Measurements from ENCODE around the gene FRMD6.

Gene FRMD6

GRCh38 chr14:51653079-51653774 lies 1.5 kb downstream of the FRMD6 start:
- Histone ChIP-seq H3K4me3 (ENCODE audit: low read length) (peak overlapping the region; percentile 98), H3K4me1 (ENCODE audit: control insufficient read depth, insufficient read depth, low read length) (peaks cover 47% of the 10 kb centered on the region), H3K36me3 (ENCODE audit: control insufficient read depth, insufficient read depth, low read length, severe bottlenecking) (no peaks in the 10 kb centered on the region), H3K9ac (ENCODE audit: low read length) (peak overlapping the region; percentile 99), H3K9me3 (ENCODE audit: control insufficient read depth, low read length) (no peaks in the 10 kb centered on the region), H3K27me3 (replicated peaks; ENCODE audit: control insufficient read depth, insufficient read depth, low read length) (no peaks in the 10 kb centered on the region)
- DNase-seq (ENCODE audit: low read depth) = peak; percentile 78

- peak overlapping the region; percentile 99 for H3K9ac ChIP-seq (ENCODE audit: low read length)
- no peaks in the 10 kb centered on the region for H3K9me3 ChIP-seq (ENCODE audit: control insufficient read depth, low read length)
- no peaks in the 10 kb centered on the region for H3K27me3 ChIP-seq (replicated peaks; ENCODE audit: control insufficient read depth, insufficient read depth, low read length)
- H3K4me3 ChIP-seq (ENCODE audit: low read length) = peak overlapping the region; percentile 98
- DNase-seq (ENCODE audit: low read depth) = peak; percentile 39
- peaks cover 47% of the 10 kb centered on the region for H3K4me1 ChIP-seq (ENCODE audit: control insufficient read depth, insufficient read depth, low read length)
- H3K36me3 ChIP-seq (ENCODE audit: control insufficient read depth, insufficient read depth, low read length, severe bottlenecking) = no peaks in the 10 kb centered on the region
Measured at GRCh38 chr14:51653775-51654532, 2.2 kb downstream of the FRMD6 start.

GRCh38 chr14:51654533-51654845 lies 2.8 kb downstream of the FRMD6 start:
- H3K9ac ChIP-seq (ENCODE audit: low read length) = peak overlapping the region; percentile 99
- peak overlapping the region; percentile 98 for H3K4me3 ChIP-seq (ENCODE audit: low read length)
- H3K27me3 ChIP-seq (replicated peaks; ENCODE audit: control insufficient read depth, insufficient read depth, low read length) = no peaks in the 10 kb centered on the region
- H3K4me1 ChIP-seq (ENCODE audit: control insufficient read depth, insufficient read depth, low read length) = peaks cover 47% of the 10 kb centered on the region
- no peaks in the 10 kb centered on the region for H3K36me3 ChIP-seq (ENCODE audit: control insufficient read depth, insufficient read depth, low read length, severe bottlenecking)
- DNase-seq (ENCODE audit: low read depth) = peak; percentile 63
- no peaks in the 10 kb centered on the region for H3K9me3 ChIP-seq (ENCODE audit: control insufficient read depth, low read length)

GRCh38 chr14:51657762-51658161 lies 6.1 kb downstream of the FRMD6 start:
- no peaks in the 10 kb centered on the region for H3K9me3 ChIP-seq (ENCODE audit: control insufficient read depth, low read length)
- H3K9ac ChIP-seq (ENCODE audit: low read length) = no peak overlapping the region
- peaks cover 2% of the 10 kb centered on the region for H3K36me3 ChIP-seq (ENCODE audit: control insufficient read depth, insufficient read depth, low read length, severe bottlenecking)
- no peaks in the 10 kb centered on the region for H3K27me3 ChIP-seq (replicated peaks; ENCODE audit: control insufficient read depth, insufficient read depth, low read length)
- DNase-seq (ENCODE audit: low read depth) = no peak
- no peak overlapping the region for H3K4me3 ChIP-seq (ENCODE audit: low read length)
- peaks cover 65% of the 10 kb centered on the region for H3K4me1 ChIP-seq (ENCODE audit: control insufficient read depth, insufficient read depth, low read length)

GRCh38 chr14:51658441-51659173 lies 6.9 kb downstream of the FRMD6 start:
- Histone ChIP-seq H3K9me3 (ENCODE audit: control insufficient read depth, low read length) (no peaks in the 10 kb centered on the region), H3K36me3 (ENCODE audit: control insufficient read depth, insufficient read depth, low read length, severe bottlenecking) (peaks cover 6% of the 10 kb centered on the region), H3K27me3 (replicated peaks; ENCODE audit: control insufficient read depth, insufficient read depth, low read length) (no peaks in the 10 kb centered on the region), H3K4me3 (ENCODE audit: low read length) (no peak overlapping the region), H3K9ac (ENCODE audit: low read length) (no peak overlapping the region), H3K4me1 (ENCODE audit: control insufficient read depth, insufficient read depth, low read length) (peaks cover 65% of the 10 kb centered on the region)
- no peak for DNase-seq (ENCODE audit: low read depth)

GRCh38 chr14:51660741-51661140 lies 9.0 kb downstream of the FRMD6 start:
- Histone ChIP-seq H3K36me3 (ENCODE audit: control insufficient read depth, insufficient read depth, low read length, severe bottlenecking) (peaks cover 8% of the 10 kb centered on the region), H3K27me3 (replicated peaks; ENCODE audit: control insufficient read depth, insufficient read depth, low read length) (no peaks in the 10 kb centered on the region), H3K9ac (ENCODE audit: low read length) (no peak overlapping the region), H3K4me3 (ENCODE audit: low read length) (no peak overlapping the region), H3K9me3 (ENCODE audit: control insufficient read depth, low read length) (no peaks in the 10 kb centered on the region), H3K4me1 (ENCODE audit: control insufficient read depth, insufficient read depth, low read length) (peaks cover 61% of the 10 kb centered on the region)
- no peak for DNase-seq (ENCODE audit: low read depth)

- DNase-seq (ENCODE audit: low read depth) = no peak
- peaks cover 57% of the 10 kb centered on the region for H3K4me1 ChIP-seq (ENCODE audit: control insufficient read depth, insufficient read depth, low read length)
- peaks cover 11% of the 10 kb centered on the region for H3K36me3 ChIP-seq (ENCODE audit: control insufficient read depth, insufficient read depth, low read length, severe bottlenecking)
- no peaks in the 10 kb centered on the region for H3K9me3 ChIP-seq (ENCODE audit: control insufficient read depth, low read length)
- H3K27me3 ChIP-seq (replicated peaks; ENCODE audit: control insufficient read depth, insufficient read depth, low read length) = no peaks in the 10 kb centered on the region
- no peak overlapping the region for H3K9ac ChIP-seq (ENCODE audit: low read length)
- no peak overlapping the region for H3K4me3 ChIP-seq (ENCODE audit: low read length)
Measured at GRCh38 chr14:51661504-51661903, 9.8 kb downstream of the FRMD6 start.

GRCh38 chr14:51663783-51664326 lies 12.1 kb downstream of the FRMD6 start:
- H3K9ac ChIP-seq (ENCODE audit: low read length) = no peak overlapping the region
- H3K4me1 ChIP-seq (ENCODE audit: control insufficient read depth, insufficient read depth, low read length) = peaks cover 47% of the 10 kb centered on the region
- H3K4me3 ChIP-seq (ENCODE audit: low read length) = no peak overlapping the region
- no peaks in the 10 kb centered on the region for H3K27me3 ChIP-seq (replicated peaks; ENCODE audit: control insufficient read depth, insufficient read depth, low read length)
- peaks cover 11% of the 10 kb centered on the region for H3K36me3 ChIP-seq (ENCODE audit: control insufficient read depth, insufficient read depth, low read length, severe bottlenecking)
- no peak for DNase-seq (ENCODE audit: low read depth)
- no peaks in the 10 kb centered on the region for H3K9me3 ChIP-seq (ENCODE audit: control insufficient read depth, low read length)

GRCh38 chr14:51666070-51666469 lies 14.4 kb downstream of the FRMD6 start:
- peaks cover 11% of the 10 kb centered on the region for H3K36me3 ChIP-seq (ENCODE audit: control insufficient read depth, insufficient read depth, low read length, severe bottlenecking)
- DNase-seq (ENCODE audit: low read depth) = no peak
- no peak overlapping the region for H3K4me3 ChIP-seq (ENCODE audit: low read length)
- no peaks in the 10 kb centered on the region for H3K9me3 ChIP-seq (ENCODE audit: control insufficient read depth, low read length)
- peaks cover 27% of the 10 kb centered on the region for H3K4me1 ChIP-seq (ENCODE audit: control insufficient read depth, insufficient read depth, low read length)
- H3K27me3 ChIP-seq (replicated peaks; ENCODE audit: control insufficient read depth, insufficient read depth, low read length) = no peaks in the 10 kb centered on the region
- H3K9ac ChIP-seq (ENCODE audit: low read length) = no peak overlapping the region

GRCh38 chr14:51666826-51667225 lies 15.1 kb downstream of the FRMD6 start:
- Histone ChIP-seq H3K36me3 (ENCODE audit: control insufficient read depth, insufficient read depth, low read length, severe bottlenecking) (peaks cover 11% of the 10 kb centered on the region), H3K27me3 (replicated peaks; ENCODE audit: control insufficient read depth, insufficient read depth, low read length) (no peaks in the 10 kb centered on the region), H3K9me3 (ENCODE audit: control insufficient read depth, low read length) (no peaks in the 10 kb centered on the region), H3K4me1 (ENCODE audit: control insufficient read depth, insufficient read depth, low read length) (peaks cover 27% of the 10 kb centered on the region), H3K9ac (ENCODE audit: low read length) (no peak overlapping the region), H3K4me3 (ENCODE audit: low read length) (no peak overlapping the region)
- no peak for DNase-seq (ENCODE audit: low read depth)

GRCh38 chr14:51668870-51669269 lies 17.2 kb downstream of the FRMD6 start:
- peaks cover 5% of the 10 kb centered on the region for H3K36me3 ChIP-seq (ENCODE audit: control insufficient read depth, insufficient read depth, low read length, severe bottlenecking)
- peaks cover 33% of the 10 kb centered on the region for H3K4me1 ChIP-seq (ENCODE audit: control insufficient read depth, insufficient read depth, low read length)
- H3K27me3 ChIP-seq (replicated peaks; ENCODE audit: control insufficient read depth, insufficient read depth, low read length) = no peaks in the 10 kb centered on the region
- no peaks in the 10 kb centered on the region for H3K9me3 ChIP-seq (ENCODE audit: control insufficient read depth, low read length)
- H3K4me3 ChIP-seq (ENCODE audit: low read length) = no peak overlapping the region
- peak; percentile 83 for DNase-seq (ENCODE audit: low read depth)
- no peak overlapping the region for H3K9ac ChIP-seq (ENCODE audit: low read length)

All from adipocyte (in vitro differentiated cells).